ENCODE results near the gene MKI67.
A peak's percentile ranks its signal among the peaks of the same experiment; 100 is the strongest.

The MKI67 gene

DNA sequence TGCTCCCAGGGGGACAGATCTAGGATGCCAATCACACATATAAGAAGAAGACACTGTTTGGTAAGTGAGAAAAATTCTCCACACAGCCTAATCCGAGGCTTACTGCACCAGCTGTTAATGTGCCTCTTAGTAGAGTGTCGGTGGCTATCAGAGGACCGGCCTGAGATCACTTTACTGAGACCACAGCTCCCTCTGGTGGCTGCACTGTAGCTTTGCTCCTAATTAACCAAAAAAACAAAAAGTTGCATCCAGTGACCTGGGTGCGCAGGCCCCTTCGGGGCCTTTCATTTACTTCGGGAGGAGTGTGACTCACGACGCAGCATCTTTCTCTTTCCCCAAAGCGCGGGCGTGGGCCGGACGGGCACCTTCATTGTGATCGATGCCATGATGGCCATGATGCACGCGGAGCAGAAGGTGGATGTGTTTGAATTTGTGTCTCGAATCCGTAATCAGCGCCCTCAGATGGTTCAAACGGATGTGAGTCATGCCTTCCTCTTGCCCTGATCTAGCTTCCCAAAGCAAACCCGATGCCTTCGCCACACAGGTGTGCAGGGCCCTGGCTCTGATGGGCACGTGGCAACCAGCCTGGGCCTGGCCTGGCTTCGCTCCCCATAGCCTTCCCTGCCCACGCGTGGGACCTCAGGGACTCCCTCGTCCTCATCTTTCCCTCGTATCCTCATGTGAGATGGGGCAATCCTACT lies 56.7 kb downstream of the MKI67 start:
- no peak overlapping the region for H3K27ac ChIP-seq (replicated peaks; ENCODE audit: low read length)
- DNase-seq (ENCODE audit: low spot score): peak; percentile 74
- no peak overlapping the region for H3K4ac ChIP-seq (ENCODE audit: low read length)
- peaks cover 0 to 7% of the 10 kb centered on the region in 2 donors for H3K9me3 ChIP-seq (replicated peaks in 1 of 2; ENCODE audit: control insufficient read depth in 2 of 2, insufficient read depth in 1 of 2, low read depth in 1 of 2, low read length in 2 of 2)
- peaks cover 0 to 6% of the 10 kb centered on the region in 2 donors for H3K36me3 ChIP-seq (replicated peaks in 1 of 2; ENCODE audit: control insufficient read depth in 2 of 2, insufficient read depth in 2 of 2, low read length in 2 of 2)
- H3K9ac ChIP-seq (ENCODE audit: low read depth, low read length, poor library complexity): no peak overlapping the region
- H3K23ac ChIP-seq (ENCODE audit: low read depth, low read length, poor library complexity): peak overlapping the region; percentile 26
- H3K4me1 ChIP-seq (ENCODE audit: control insufficient read depth in 2 of 2, insufficient read depth in 1 of 2, low read depth in 1 of 2, low read length in 2 of 2): peaks cover 0 to 4% of the 10 kb centered on the region in 2 donors
- H3K4me2 ChIP-seq (ENCODE audit: insufficient read depth, low read length, poor library complexity, severe bottlenecking): no peak overlapping the region
- H2BK5ac ChIP-seq (ENCODE audit: low read length): no peak overlapping the region
- WGBS, 2 donors (ENCODE audit: extremely low coverage in 2 of 2, insufficient read length in 2 of 2, insufficient replicate concordance in 1 of 2): no CpG with 5 or more reads among the region's 28 CpGs
- peak overlapping the region; percentile 7 for H2AFZ ChIP-seq (ENCODE audit: low read length)
- H2BK12ac ChIP-seq (ENCODE audit: low read length): peak overlapping the region; percentile 5
- peaks cover 0 to 6% (median 3%) of the 10 kb centered on the region in 3 experiments for H3K27me3 ChIP-seq (ENCODE audit: control insufficient read depth in 3 of 3, insufficient read depth in 3 of 3, low read depth in 1 of 3, low read length in 3 of 3)
- H4K91ac ChIP-seq (ENCODE audit: low read depth, low read length, poor library complexity): no peak overlapping the region
- H3K18ac ChIP-seq (ENCODE audit: low read length): no peak overlapping the region
- H3K14ac ChIP-seq (ENCODE audit: low read length): peak overlapping the region; percentile 12
- H2BK120ac ChIP-seq (ENCODE audit: low read depth, low read length): no peak overlapping the region
- no peak overlapping the region for H2BK15ac ChIP-seq (ENCODE audit: low read length)
- H4K8ac ChIP-seq (ENCODE audit: low read depth, low read length): no peak overlapping the region
- H3K4me3 ChIP-seq (ENCODE audit: low read length in 2 of 2): peak overlapping the region in 1 of 2 donors; percentile 9
- no peak overlapping the region for H2AK5ac ChIP-seq (ENCODE audit: low read depth, low read length)
- H3K79me1 ChIP-seq (ENCODE audit: low read depth, low read length): peaks cover 5% of the 10 kb centered on the region

DNA sequence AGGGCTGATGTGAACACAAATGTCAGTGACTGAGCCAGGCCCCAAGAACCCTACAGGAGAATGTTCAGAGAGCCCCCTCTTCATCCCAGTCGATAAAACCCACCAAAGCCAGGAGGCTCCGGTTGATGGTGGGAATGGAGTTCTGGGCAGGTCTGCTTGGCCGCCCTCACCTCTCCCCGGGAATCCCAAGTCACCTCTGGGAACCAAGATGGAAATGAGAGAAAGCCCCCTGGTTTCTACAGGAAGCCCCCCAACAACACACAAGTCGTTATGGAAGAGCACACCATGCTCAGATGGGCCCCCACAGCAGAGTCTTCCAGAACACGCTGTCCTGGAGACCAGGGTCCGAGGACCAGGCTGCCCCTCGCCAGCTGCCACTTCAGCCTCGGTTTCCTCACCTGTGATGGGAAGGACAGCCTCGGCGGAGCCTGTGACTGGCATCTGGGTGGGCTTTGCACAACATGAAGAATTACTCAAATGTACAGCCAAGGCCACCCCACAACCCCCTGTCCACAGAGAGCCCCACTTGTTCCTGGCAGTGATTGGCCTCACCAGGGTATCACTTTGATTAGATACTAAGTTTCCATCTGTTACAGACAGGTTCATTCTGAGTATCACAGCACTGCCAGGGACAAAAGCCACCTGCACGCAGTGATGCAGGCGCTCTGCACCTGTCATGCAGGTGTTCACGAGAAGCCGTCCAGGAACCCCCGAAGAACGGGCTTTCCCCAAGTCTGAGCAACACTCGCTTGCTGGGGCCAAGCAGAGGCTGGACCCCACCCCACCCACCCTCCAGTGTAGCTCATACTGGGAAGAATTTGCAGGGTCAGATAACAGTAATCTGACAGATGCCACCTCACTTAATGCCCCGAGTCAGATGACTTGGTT lies 57.6 kb downstream of the MKI67 start:
- Histone ChIP-seq H2AFZ (ENCODE audit: low read length) (no peak overlapping the region), H2AK5ac (ENCODE audit: low read depth, low read length) (no peak overlapping the region), H3K4me3 (ENCODE audit: low read length in 2 of 2) (no peak overlapping the region), H4K8ac (ENCODE audit: low read depth, low read length) (no peak overlapping the region), H4K91ac (ENCODE audit: low read depth, low read length, poor library complexity) (no peak overlapping the region), H3K14ac (ENCODE audit: low read length) (no peak overlapping the region), H3K4ac (ENCODE audit: low read length) (no peak overlapping the region), H3K27me3 (ENCODE audit: control insufficient read depth in 3 of 3, insufficient read depth in 3 of 3, low read depth in 1 of 3, low read length in 3 of 3) (peaks cover 0 to 6% (median 3%) of the 10 kb centered on the region in 3 experiments), H2BK120ac (ENCODE audit: low read depth, low read length) (no peak overlapping the region), H3K23ac (ENCODE audit: low read depth, low read length, poor library complexity) (no peak overlapping the region), H3K79me1 (ENCODE audit: low read depth, low read length) (peaks cover 5% of the 10 kb centered on the region), H3K4me1 (ENCODE audit: control insufficient read depth in 2 of 2, insufficient read depth in 1 of 2, low read depth in 1 of 2, low read length in 2 of 2) (peaks cover 2 to 10% of the 10 kb centered on the region in 2 donors), H3K27ac (replicated peaks; ENCODE audit: low read length) (no peak overlapping the region), H2BK5ac (ENCODE audit: low read length) (no peak overlapping the region), H3K9me3 (replicated peaks in 1 of 2; ENCODE audit: control insufficient read depth in 2 of 2, insufficient read depth in 1 of 2, low read depth in 1 of 2, low read length in 2 of 2) (peaks cover 0 to 7% of the 10 kb centered on the region in 2 donors), H3K18ac (ENCODE audit: low read length) (no peak overlapping the region), H2BK12ac (ENCODE audit: low read length) (no peak overlapping the region), H3K36me3 (replicated peaks in 1 of 2; ENCODE audit: control insufficient read depth in 2 of 2, insufficient read depth in 2 of 2, low read length in 2 of 2) (peaks cover 0 to 6% of the 10 kb centered on the region in 2 donors), H2BK15ac (ENCODE audit: low read length) (no peak overlapping the region), H3K4me2 (ENCODE audit: insufficient read depth, low read length, poor library complexity, severe bottlenecking) (no peak overlapping the region), H3K9ac (ENCODE audit: low read depth, low read length, poor library complexity) (no peak overlapping the region)
- DNase-seq (ENCODE audit: low spot score): no peak
- no CpG with 5 or more reads among the region's 19 CpGs for WGBS, 2 donors (ENCODE audit: extremely low coverage in 2 of 2, insufficient read length in 2 of 2, insufficient replicate concordance in 1 of 2)

DNA sequence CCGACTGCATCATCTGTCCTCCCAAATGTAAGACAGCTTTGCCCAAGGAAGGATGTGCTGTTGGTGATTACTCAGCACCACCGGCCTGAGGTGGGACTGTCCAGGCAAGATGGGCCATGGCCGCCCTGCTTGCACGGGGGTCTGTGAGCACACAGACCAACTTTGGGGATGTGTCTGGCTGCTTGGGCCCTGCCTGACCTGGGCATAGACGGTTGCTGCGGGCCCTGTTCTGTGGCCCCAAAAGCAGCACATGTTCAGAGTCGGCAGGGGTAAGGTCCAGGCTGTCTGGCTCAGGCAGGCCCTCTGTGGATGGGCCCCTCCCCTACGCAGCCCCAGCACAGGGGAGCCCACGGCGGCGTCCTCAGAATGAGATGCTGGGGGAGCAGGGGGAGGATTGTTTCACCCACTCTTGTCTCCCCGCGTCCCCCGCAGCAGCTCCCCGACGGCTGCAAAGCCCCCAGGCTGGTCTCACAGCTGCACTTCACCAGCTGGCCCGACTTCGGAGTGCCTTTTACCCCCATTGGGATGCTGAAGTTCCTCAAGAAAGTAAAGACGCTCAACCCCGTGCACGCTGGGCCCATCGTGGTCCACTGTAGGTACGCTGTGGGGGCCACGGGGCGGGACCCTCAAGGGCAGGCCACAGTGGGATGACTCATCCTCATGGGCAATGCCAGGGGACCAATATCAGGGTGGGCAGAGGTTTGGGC lies 58.4 kb downstream of the MKI67 start:
- Histone ChIP-seq H2BK5ac (ENCODE audit: low read length) (no peak overlapping the region), H4K8ac (ENCODE audit: low read depth, low read length) (no peak overlapping the region), H3K79me1 (ENCODE audit: low read depth, low read length) (peaks cover 5% of the 10 kb centered on the region), H3K36me3 (replicated peaks in 1 of 2; ENCODE audit: control insufficient read depth in 2 of 2, insufficient read depth in 2 of 2, low read length in 2 of 2) (peaks cover 0 to 6% of the 10 kb centered on the region in 2 donors), H3K23ac (ENCODE audit: low read depth, low read length, poor library complexity) (peak overlapping the region; percentile 67), H3K4me1 (ENCODE audit: control insufficient read depth in 2 of 2, insufficient read depth in 1 of 2, low read depth in 1 of 2, low read length in 2 of 2) (peaks cover 5 to 15% of the 10 kb centered on the region in 2 donors), H3K14ac (ENCODE audit: low read length) (no peak overlapping the region), H2BK12ac (ENCODE audit: low read length) (peak overlapping the region; percentile 69), H3K27ac (replicated peaks; ENCODE audit: low read length) (no peak overlapping the region), H2BK120ac (ENCODE audit: low read depth, low read length) (no peak overlapping the region), H3K4ac (ENCODE audit: low read length) (no peak overlapping the region), H2BK15ac (ENCODE audit: low read length) (no peak overlapping the region), H4K91ac (ENCODE audit: low read depth, low read length, poor library complexity) (no peak overlapping the region), H3K18ac (ENCODE audit: low read length) (no peak overlapping the region), H3K4me2 (ENCODE audit: insufficient read depth, low read length, poor library complexity, severe bottlenecking) (no peak overlapping the region), H2AK5ac (ENCODE audit: low read depth, low read length) (peak overlapping the region; percentile 29), H3K27me3 (ENCODE audit: control insufficient read depth in 3 of 3, insufficient read depth in 3 of 3, low read depth in 1 of 3, low read length in 3 of 3) (peaks cover 0 to 6% (median 3%) of the 10 kb centered on the region in 3 experiments), H3K9me3 (replicated peaks in 1 of 2; ENCODE audit: control insufficient read depth in 2 of 2, insufficient read depth in 1 of 2, low read depth in 1 of 2, low read length in 2 of 2) (peaks cover 0 to 7% of the 10 kb centered on the region in 2 donors), H2AFZ (ENCODE audit: low read length) (no peak overlapping the region), H3K9ac (ENCODE audit: low read depth, low read length, poor library complexity) (peak overlapping the region; percentile 26), H3K4me3 (ENCODE audit: low read length in 2 of 2) (no peak overlapping the region)
- no peak for DNase-seq (ENCODE audit: low spot score)
- no CpG with 5 or more reads among the region's 25 CpGs for WGBS, 2 donors (ENCODE audit: extremely low coverage in 2 of 2, insufficient read length in 2 of 2, insufficient replicate concordance in 1 of 2)
